Activated T-helper 1 cell treated with anti-CD3 and anti-CD28 coated beads, Interleukin-12 subunit alpha, Interleukin-12 subunit beta, Interleukin-2, Interleukin-4 antibody, amounts not matched to agents 30 ng/mL and 10 ng/mL and 1 ng/mL, durations not matched to agents 14 hours and 24 hours and 36 hours (primary cell): ENCODE data around the gene SPDYE16. TPM values are rescaled to one million over a fixed set of nuclear protein-coding genes. Genes with fewer than 3 reads are reported as not detected.
"Not testable (repeated sequence)": the region's sequence is repeated elsewhere in the genome, so short reads cannot be mapped to it uniquely, and the experiment has no call there.

ENCODE experiments used
- DNase-seq: peaks from one replicate; pipeline ENCODE4 v3.0.0; 2021; ENCODE audit warnings: low spot score
- H3K27ac Mint-ChIP-seq: one replicate; pipeline ENCODE4 v1.8.0; 2021; ENCODE audit warnings: mild to moderate bottlenecking, mixed read lengths
- H3K27me3 Mint-ChIP-seq: one replicate; pipeline ENCODE4 v1.8.0; 2022; ENCODE audit warnings: mild to moderate bottlenecking, moderate library complexity, mixed read lengths; ENCODE audit not compliant: insufficient read depth
- H3K36me3 Mint-ChIP-seq: one replicate; pipeline ENCODE4 v1.8.0; 2021; ENCODE audit warnings: low read depth, mixed read lengths
- H3K4me1 Mint-ChIP-seq: one replicate; pipeline ENCODE4 v1.8.0; 2021; ENCODE audit warnings: low read depth, mixed read lengths
- H3K4me3 Mint-ChIP-seq: one replicate; pipeline ENCODE4 v1.8.0; 2021; ENCODE audit warnings: mild to moderate bottlenecking, moderate library complexity, mixed read lengths
- H3K9me3 Mint-ChIP-seq: one replicate; pipeline ENCODE4 v1.8.0; 2021; ENCODE audit warnings: mixed read lengths
- intact Hi-C: fragments of 100-400 bp; cut with micrococcal nuclease; formaldehyde crosslinking; loops from one replicate; pipeline ENCODE4 v1.15.1; 2024
- total RNA-seq: library from RNA; stranded (reverse); gene quantifications from 2 replicates; pipeline ENCODE4 v1.2.3, GENCODE V29; 2022

The SPDYE16 gene
- total RNA-seq, 1 donor from 2014 or later = not detected

- no peaks in the 10 kb centered on the region for H3K9me3 Mint-ChIP-seq
- intact Hi-C loops = loop anchor here (10.0 kb wide), 1 partner anchor 489 kb away; no protein-coding TSS in a partner anchor
- H3K36me3 Mint-ChIP-seq = peaks cover 4% of the 10 kb centered on the region
- no peak overlapping the region for H3K4me3 Mint-ChIP-seq
- no peak overlapping the region for H3K27ac Mint-ChIP-seq
- no peaks in the 10 kb centered on the region for H3K27me3 Mint-ChIP-seq
- no peak for DNase-seq
- H3K4me1 Mint-ChIP-seq = peaks cover 5% of the 10 kb centered on the region
Observed at GRCh38 chr7:76505168-76506080, 37.7 kb downstream of the SPDYE16 start.

DNA sequence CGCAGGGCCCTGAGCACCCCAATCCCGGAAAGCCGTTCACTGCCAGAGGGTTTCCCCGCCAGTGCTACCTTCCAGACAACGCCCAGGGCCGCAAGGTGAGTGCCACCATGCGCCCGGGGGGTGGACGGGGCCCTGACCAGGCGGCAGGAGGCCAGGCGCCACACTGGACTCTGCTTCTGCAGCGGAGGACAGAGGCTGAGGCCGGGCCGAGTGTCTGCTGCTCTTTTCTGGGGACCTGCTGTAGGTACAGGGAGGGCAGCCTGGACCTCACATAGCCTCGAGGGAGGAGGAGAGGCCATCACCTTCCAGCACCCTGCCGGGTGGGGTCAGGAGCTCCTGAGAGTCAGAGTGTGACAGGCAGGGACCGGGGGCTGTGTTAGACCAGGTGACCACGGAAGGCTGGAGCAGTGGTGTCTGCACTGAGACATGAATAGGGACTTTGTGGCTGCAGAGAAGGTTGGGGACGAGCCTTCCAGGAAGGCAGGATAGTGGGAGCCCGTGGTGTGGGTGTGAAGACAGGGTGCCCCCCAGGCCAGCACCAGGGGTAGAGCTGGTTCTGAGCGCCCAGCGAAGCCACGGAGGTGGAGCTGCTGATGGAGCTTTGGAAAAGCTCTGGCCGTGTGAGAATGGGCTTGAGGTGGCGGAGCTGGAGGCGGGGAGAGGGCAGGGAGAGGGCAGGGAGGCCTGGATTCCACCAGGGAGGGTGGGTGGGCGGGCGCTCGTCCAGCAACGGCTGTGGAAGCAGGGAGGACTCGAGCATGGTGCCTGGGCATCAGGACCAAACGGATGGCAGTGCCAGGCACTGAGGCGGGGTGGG is 38.5 kb downstream of the SPDYE16 start:
- not testable (repeated sequence) for H3K36me3 Mint-ChIP-seq, DNase-seq

GRCh38 chr7:76503244-76503643 is 39.9 kb downstream of the SPDYE16 start:
- not testable (repeated sequence) for H3K27ac Mint-ChIP-seq, H3K4me1 Mint-ChIP-seq, H3K4me3 Mint-ChIP-seq, H3K36me3 Mint-ChIP-seq, H3K27me3 Mint-ChIP-seq, H3K9me3 Mint-ChIP-seq, DNase-seq
- intact Hi-C loops = loop anchor here (10.0 kb wide), 1 partner anchor 492 kb away; no protein-coding TSS in a partner anchor

More for the DNA sequence above, 38.5 kb downstream of the SPDYE16 start:
- H3K4me3 Mint-ChIP-seq, H3K27ac Mint-ChIP-seq, H3K9me3 Mint-ChIP-seq, H3K4me1 Mint-ChIP-seq, H3K27me3 Mint-ChIP-seq: not testable (repeated sequence)
- intact Hi-C loops = loop anchor here (10.0 kb wide), 1 partner anchor 490 kb away; no protein-coding TSS in a partner anchor

DNA sequence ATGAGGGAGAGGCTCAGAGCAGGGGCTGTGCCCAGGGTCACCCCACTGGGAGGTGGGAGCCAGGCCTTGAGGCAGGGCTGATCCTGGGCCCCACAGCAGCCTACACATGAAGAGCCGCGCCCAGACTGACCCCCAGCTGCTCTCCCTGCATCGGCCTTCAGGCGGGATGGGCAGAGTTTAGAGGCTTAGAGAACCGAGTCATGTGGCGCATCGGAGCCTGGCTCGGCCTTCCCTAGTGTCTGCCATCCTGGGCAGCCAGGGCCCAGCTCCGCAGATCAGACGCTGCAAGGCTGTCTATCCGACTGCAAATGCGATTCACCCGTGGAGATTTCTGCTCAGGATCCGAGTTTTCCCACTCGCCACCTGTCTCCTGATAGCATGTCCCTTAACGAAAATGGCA is 40.3 kb downstream of the SPDYE16 start:
- H3K36me3 Mint-ChIP-seq, H3K4me1 Mint-ChIP-seq, DNase-seq, H3K9me3 Mint-ChIP-seq, H3K27ac Mint-ChIP-seq, H3K27me3 Mint-ChIP-seq, H3K4me3 Mint-ChIP-seq: not testable (repeated sequence)
- intact Hi-C loops = loop anchor here (10.0 kb wide), 1 partner anchor 492 kb away; no protein-coding TSS in a partner anchor

- H3K27me3 Mint-ChIP-seq, H3K36me3 Mint-ChIP-seq, DNase-seq, H3K4me3 Mint-ChIP-seq, H3K27ac Mint-ChIP-seq, H3K4me1 Mint-ChIP-seq, H3K9me3 Mint-ChIP-seq: not testable (repeated sequence)
- intact Hi-C loops = loop anchor here (10.0 kb wide), 1 partner anchor 493 kb away; no protein-coding TSS in a partner anchor
Observed at GRCh38 chr7:76502224-76502623, 40.9 kb downstream of the SPDYE16 start.

DNA sequence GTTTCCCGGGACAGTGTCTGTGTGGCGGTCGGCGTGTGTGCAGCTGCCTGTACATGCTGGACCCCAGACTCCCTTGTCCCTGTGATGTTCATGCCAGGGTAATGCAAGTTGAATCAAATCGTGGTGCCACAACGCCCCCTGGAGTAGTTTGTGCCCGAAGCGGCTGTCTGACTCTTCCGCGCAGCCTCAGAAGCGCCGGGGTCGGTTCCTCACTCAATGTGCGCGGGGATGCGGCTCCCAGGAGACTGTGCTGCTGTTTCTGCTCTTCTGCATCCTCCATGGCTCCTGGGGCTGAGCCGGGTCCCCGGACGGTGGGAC is 43.2 kb downstream of the SPDYE16 start:
- not testable (repeated sequence) for DNase-seq, H3K9me3 Mint-ChIP-seq, H3K36me3 Mint-ChIP-seq, H3K27me3 Mint-ChIP-seq, H3K4me3 Mint-ChIP-seq, H3K4me1 Mint-ChIP-seq, H3K27ac Mint-ChIP-seq
- intact Hi-C loops = loop anchor here (10.0 kb wide), 1 partner anchor 495 kb away; no protein-coding TSS in a partner anchor

DNA sequence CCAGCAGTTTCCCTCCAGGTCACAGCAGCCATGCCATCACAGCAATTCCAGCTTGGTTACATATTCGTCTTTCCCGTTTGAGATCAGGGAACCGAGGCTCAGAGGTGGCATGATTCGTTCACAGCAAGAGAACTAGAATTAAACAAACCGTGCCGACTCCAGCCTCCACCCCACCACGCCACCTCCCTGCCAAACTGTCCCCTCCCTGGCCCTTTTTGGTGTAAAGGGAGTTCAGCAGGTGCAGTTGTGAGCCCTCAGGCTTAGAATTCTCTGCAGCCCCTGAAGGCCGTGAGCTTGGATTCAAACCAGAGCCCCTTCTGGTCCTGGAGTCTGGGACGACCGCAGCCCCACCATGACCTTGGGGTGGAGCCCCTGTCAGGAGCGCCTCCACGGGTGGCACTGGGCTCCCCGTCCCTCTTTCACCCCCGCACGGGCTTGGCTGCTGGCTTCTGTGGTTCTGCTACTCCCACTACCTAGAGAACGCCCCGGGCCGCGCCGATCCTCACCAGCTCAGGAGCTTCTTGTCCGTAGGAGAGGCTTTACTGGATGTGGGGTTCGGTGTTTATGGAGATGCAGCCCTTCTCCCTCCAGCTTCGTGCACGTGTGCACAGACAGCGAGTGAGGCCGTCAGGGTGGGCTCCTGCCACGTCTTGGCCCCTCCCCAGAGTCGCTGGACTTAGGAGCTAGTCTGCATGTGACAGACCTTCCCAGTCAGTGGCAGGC is 43.7 kb downstream of the SPDYE16 start:
- DNase-seq, H3K9me3 Mint-ChIP-seq, H3K27me3 Mint-ChIP-seq, H3K4me3 Mint-ChIP-seq, intact Hi-C loops, H3K4me1 Mint-ChIP-seq, H3K36me3 Mint-ChIP-seq, H3K27ac Mint-ChIP-seq: not testable (repeated sequence)

GRCh38 chr7:76498583-76499200 is 44.4 kb downstream of the SPDYE16 start:
- H3K27ac Mint-ChIP-seq, H3K9me3 Mint-ChIP-seq, H3K4me3 Mint-ChIP-seq, H3K36me3 Mint-ChIP-seq, H3K27me3 Mint-ChIP-seq, DNase-seq, intact Hi-C loops, H3K4me1 Mint-ChIP-seq: not testable (repeated sequence)

DNA sequence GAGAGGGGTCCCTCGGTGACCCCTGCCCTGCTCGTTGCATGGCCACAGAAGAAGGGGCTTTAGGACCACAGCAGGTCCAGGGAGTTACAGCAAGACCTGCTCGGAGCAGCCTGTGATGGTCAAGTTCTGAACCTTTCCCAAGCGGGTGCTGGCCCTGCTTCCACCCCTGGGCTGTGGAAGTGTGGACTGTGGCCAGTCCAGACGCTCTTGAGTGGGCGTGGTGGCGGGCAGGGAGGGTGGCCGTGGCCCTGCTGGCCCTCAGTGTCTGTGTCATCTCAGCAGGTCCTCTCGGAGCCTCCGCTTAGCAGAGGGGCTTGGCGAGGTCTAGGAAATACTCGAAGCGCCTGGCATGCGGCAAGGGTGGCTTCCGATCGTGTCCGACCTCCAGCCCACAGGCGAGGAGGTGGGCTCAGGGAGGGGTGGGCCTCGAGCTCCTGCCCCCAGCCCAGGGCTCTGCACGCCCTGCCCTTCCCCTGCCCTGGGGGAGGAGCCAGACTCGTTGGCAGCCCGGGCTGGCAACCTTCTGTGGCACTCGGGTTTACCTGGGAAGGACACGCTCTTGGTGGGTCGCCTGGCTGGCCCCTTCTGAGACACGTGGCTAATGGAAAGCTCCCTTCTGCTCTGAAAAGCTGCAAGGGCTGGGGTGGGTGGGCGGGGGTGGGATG is 45.0 kb downstream of the SPDYE16 start:
- intact Hi-C loops, H3K27ac Mint-ChIP-seq: not testable (repeated sequence)

GRCh38 chr7:76495717-76496116 is 47.4 kb downstream of the SPDYE16 start:
- H3K9me3 Mint-ChIP-seq, H3K4me3 Mint-ChIP-seq, DNase-seq, H3K27me3 Mint-ChIP-seq, H3K4me1 Mint-ChIP-seq, H3K27ac Mint-ChIP-seq, H3K36me3 Mint-ChIP-seq, intact Hi-C loops: not testable (repeated sequence)

More for the DNA sequence above, 45.0 kb downstream of the SPDYE16 start:
- not testable (repeated sequence) for H3K36me3 Mint-ChIP-seq, H3K4me3 Mint-ChIP-seq, H3K4me1 Mint-ChIP-seq, H3K9me3 Mint-ChIP-seq, H3K27me3 Mint-ChIP-seq, DNase-seq

GRCh38 chr7:76492139-76492538 is 51.0 kb downstream of the SPDYE16 start:
- H3K27ac Mint-ChIP-seq, H3K36me3 Mint-ChIP-seq, H3K4me3 Mint-ChIP-seq, H3K4me1 Mint-ChIP-seq, DNase-seq, H3K27me3 Mint-ChIP-seq, intact Hi-C loops, H3K9me3 Mint-ChIP-seq: not testable (repeated sequence)

GRCh38 chr7:76487969-76488368 is 55.1 kb downstream of the SPDYE16 start:
- H3K27me3 Mint-ChIP-seq, H3K36me3 Mint-ChIP-seq, H3K9me3 Mint-ChIP-seq, H3K4me3 Mint-ChIP-seq, intact Hi-C loops, H3K27ac Mint-ChIP-seq, H3K4me1 Mint-ChIP-seq, DNase-seq: not testable (repeated sequence)
